HG03159 (cell line): Measurements from ENCODE around the gene EZR.

Experiments used
- ATAC-seq: cut with Tn5 transposase; IDR thresholded peaks from one replicate; pipeline ENCODE4 v1.9.1; 2021; ENCODE audit warnings: mild to moderate bottlenecking, moderate library complexity; ENCODE audit not compliant: unreplicated experiment

Gene EZR

GRCh38 chr6:158819213-158819976 lies at the start of gene EZR:
Gene EZR (minus strand): TSS chr6:158819368. CDS start chr6:158818093, 1,275 bp downstream.
- ATAC-seq: peak; percentile 48

GRCh38 chr6:158868122-158868480 lies 48.9 kb upstream of the EZR start:
- ATAC-seq: no peak

GRCh38 chr6:158867381-158868121 lies 48.4 kb upstream of the EZR start:
- no peak for ATAC-seq

GRCh38 chr6:158865769-158866168 lies 46.6 kb upstream of the EZR start:
- ATAC-seq: no peak

DNA sequence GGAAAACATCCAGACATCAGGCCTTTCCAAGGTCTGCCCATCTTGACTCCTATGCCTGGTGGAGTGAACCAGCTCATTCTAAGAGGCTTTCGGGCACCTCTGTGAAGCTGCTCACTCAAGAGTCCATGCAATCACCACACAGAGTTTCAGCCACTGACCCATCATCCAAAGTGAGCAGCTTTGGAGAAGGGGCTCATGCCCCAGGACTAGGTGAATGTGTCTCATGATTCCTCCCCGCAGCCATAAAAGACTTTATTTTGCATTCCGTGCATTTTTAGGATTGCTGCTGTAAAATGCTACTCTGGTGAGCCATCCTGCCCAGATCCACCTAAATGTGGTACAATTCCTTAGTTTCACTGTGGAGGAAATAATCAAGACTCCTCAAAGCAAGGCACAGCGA lies 44.5 kb upstream of the EZR start:
- no peak for ATAC-seq

DNA sequence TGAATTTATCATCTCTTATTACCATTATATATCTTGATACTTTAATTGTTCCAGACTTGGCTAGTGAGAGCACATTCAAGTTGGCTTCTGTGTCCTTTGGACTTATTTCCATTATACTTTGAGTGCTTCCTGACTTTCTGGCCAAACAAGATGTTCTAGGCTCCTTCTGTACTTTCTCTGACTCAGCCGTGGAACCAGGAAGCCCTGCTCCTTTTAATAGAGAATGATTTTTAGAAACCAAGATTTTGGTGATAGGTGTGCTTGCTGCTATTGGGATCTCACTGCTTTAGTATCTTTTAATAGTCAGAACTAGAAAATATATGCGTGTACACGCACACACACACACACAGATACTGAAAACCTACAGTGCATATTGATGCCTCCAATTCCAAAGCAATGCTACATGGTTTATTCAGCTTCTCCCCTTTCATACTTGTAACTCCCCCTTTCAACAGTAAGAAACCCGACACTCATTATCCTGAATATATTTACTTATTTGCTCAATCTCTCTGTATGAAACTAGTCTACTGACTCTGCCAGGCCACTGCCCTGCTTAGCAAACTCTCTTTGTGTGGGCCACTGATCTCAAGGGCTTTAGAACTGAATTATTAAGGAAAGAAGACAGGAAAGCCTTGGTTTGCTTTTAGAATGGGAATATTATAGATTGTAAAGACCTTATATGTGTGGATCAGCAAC lies 42.7 kb upstream of the EZR start:
- ATAC-seq: no peak

GRCh38 chr6:158860279-158860865 lies 41.2 kb upstream of the EZR start:
- no peak for ATAC-seq

- ATAC-seq: no peak
Measured at GRCh38 chr6:158856261-158856660, 37.1 kb upstream of the EZR start.

- ATAC-seq: no peak
Measured at GRCh38 chr6:158854214-158855101, 35.3 kb upstream of the EZR start.

DNA sequence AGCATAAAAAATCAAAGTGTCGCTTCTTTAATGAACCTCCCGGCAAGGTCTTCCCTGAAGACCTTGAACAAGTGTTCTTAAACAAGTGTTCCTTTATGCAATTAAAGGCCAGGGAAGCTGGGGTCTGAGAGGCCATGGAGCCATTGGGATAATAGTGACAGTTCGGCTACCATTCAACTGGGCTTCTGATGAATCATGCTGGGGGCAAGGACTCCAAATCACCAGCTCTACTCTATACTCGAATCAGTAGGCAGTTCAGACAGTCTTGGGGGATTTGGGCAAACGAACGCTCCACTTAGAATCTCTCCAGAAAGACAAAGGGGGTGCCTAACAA lies 34.7 kb upstream of the EZR start:
- no peak for ATAC-seq

- peak; percentile 89 for ATAC-seq
Measured at GRCh38 chr6:158853072-158853879, 34.1 kb upstream of the EZR start.

DNA sequence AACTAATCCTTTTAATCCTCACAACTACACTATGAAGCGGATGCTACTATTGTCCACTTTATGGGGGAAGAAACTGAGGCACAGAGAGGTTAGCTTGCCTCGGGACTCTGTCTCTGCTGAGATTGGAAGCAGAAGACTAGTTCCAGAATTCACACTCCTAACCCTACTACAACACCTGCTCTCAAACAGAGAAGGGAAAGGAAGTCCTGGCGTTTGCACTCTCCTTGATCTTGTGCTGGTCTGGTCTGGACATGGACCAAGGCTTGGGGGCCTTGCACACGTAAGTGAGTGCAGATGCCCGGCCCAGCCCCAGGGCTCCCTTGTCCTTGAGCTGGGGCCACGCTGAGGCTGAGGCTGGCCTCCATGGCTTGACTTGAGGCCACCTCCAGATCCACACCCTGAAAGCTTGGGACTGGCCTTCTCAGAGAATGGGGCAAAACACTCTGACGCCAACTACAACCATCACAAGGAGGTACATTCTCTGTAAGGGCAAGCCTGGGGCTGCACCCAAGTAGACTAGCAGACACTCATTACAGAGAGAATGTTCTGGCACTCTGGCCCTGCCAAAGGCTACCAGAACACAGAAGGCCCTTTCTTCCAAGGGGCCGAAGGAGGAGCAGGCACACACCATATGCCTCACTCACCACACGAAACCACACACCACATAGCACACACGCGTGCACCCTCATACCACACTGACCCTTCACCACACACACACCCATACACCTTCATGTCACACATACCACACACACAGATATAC lies 33.3 kb upstream of the EZR start:
- no peak for ATAC-seq

- ATAC-seq: no peak
Measured at GRCh38 chr6:158850807-158851115, 31.6 kb upstream of the EZR start.

DNA sequence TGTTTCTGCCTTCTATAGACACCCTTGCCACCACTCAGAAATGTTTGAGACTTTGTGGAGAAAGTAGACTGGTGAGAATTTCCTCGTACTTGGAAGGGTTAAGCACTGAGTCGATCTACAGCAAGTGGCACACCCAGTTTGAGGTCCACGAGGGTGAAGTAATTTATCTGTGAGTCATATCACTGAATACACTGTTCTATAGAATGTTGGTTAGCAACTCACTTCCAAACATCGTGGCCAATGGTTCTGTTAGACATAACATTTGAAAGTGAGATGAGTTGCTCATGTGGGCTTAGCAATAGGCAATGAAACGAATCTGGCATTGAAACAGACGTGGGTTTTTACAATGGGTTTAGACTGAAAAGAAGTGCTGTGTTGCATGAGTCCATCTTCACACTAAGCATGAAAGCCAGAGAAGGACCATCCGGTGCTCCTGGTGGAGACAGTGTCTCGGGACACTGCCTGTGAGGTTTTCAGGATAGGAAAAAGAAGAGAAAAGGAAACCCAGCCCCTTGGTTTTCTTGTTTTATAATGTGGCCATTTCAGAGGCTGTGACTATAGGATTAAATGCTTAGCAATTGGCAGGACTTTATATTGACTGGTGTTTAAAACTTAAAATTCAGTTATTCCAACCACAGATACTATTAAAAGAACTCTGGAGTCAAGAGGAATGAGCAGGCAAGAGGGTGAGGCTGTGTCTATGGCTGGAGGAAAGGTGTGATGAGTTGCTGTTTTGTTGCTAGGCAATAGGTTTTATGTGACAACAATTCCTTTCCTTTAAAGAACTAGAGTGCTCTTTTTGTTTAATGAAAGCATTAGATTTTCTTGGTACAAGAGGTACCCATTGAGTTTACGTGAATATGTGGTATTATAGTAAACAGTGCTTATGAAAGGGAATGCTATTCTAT lies 31.0 kb upstream of the EZR start:
- no peak for ATAC-seq

- ATAC-seq: no peak
Measured at GRCh38 chr6:158848490-158848895, 29.3 kb upstream of the EZR start.

- ATAC-seq: no peak
Measured at GRCh38 chr6:158847786-158848185, 28.6 kb upstream of the EZR start.

DNA sequence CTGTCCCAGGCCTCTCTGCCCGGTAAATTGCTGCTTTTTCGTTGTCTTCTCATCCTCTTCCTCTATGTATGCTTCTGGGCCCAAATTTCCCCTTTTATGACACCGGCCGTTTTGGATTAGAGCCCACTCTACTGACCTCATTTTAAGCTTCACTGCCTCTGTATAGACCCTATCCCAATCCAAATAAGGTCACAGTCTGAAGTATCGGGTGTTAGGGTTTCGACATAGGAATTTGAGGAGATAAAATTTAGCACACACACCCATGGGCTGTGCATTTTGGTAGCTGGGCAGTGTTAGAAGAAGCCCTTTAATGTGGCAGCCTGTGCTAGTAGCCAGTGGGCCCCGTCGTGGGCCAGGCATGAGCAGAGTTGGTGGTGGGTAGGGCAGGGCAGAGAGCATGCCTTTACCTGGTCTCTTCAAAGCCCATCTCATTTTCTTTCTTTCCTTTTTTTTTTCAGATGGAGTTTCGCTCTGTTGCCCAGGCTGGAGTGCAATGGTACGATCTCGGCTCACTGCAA lies 27.9 kb upstream of the EZR start:
- ATAC-seq: no peak
